Measurements from ENCODE around the gene HSD11B1.
"Not testable (repeated sequence)": the region's sequence is repeated elsewhere in the genome, so short reads cannot be mapped to it uniquely, and the experiment has no call there.

The HSD11B1 gene

GRCh38 chr1:209689477-209689876, 15.2 kb upstream of the HSD11B1 start:
- DNase-seq (ENCODE audit: low read depth) = no peak
- H3K4me3 ChIP-seq (ENCODE audit: control insufficient read depth, low read depth, low read length) = no peak overlapping the region
- TF ChIP-seq CTCF (conservative IDR thresholded peaks at IDR 0.05; ENCODE audit: control insufficient read depth, insufficient read depth, low read depth, low read length) = no peak

GRCh38 chr1:209691237-209691636, 13.4 kb upstream of the HSD11B1 start:
- H3K4me3 ChIP-seq (ENCODE audit: control insufficient read depth, low read depth, low read length) = no peak overlapping the region
- no peak for TF ChIP-seq CTCF (conservative IDR thresholded peaks at IDR 0.05; ENCODE audit: control insufficient read depth, insufficient read depth, low read depth, low read length)
- DNase-seq (ENCODE audit: low read depth) = no peak

DNA sequence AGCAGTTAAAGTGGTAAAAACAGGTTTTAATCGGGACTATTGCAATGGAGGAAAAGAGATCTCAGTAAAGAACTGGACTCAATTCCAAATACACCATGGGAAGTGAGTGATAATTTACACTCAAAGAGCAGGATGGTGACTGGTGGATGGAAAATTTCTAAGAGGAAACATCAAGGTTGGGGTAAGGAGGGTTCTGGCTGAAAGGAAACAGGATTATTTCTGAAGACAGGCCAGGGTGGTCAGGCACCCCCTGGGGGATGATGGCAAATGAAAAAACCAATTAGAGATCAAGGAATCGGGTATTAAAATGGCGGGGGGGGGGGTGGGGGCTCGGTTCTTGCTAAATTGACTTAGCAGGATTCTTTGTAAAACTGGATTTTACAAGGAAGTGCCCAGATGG, 12.3 kb upstream of the HSD11B1 start:
- TF ChIP-seq CTCF (conservative IDR thresholded peaks at IDR 0.05; ENCODE audit: control insufficient read depth, insufficient read depth, low read depth, low read length) = no peak
- no peak for DNase-seq (ENCODE audit: low read depth)
- H3K4me3 ChIP-seq (ENCODE audit: control insufficient read depth, low read depth, low read length) = no peak overlapping the region

- peak; percentile 85 for DNase-seq (ENCODE audit: low read depth)
- TF ChIP-seq CTCF (conservative IDR thresholded peaks at IDR 0.05; ENCODE audit: control insufficient read depth, insufficient read depth, low read depth, low read length) = peak; percentile 89
- no peak overlapping the region for H3K4me3 ChIP-seq (ENCODE audit: control insufficient read depth, low read depth, low read length)
Observed at GRCh38 chr1:209692745-209693504, 11.7 kb upstream of the HSD11B1 start.

GRCh38 chr1:209696673-209697072, 8.0 kb upstream of the HSD11B1 start:
- no peak for DNase-seq (ENCODE audit: low read depth)
- no peak for TF ChIP-seq CTCF (conservative IDR thresholded peaks at IDR 0.05; ENCODE audit: control insufficient read depth, insufficient read depth, low read depth, low read length)
- H3K4me3 ChIP-seq (ENCODE audit: control insufficient read depth, low read depth, low read length) = no peak overlapping the region

DNA sequence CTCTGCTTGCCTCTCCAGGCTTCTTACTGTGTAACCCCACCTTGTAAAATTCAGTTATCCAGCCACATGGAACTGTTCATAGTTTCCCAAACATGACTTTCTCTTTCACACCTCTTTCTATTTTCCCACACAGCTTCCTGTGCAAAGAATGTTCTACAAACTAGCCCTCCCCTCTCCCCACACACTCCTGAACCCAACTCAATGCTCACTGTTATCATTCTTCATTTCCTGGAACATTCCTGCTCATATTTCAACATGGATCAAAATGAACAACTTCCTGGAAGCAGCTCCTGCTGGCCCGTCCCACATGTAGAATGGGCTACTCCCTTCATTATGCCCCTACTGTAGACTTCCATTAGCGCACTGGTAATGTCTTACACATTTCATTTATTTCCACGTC, 7.5 kb upstream of the HSD11B1 start:
- TF ChIP-seq CTCF (conservative IDR thresholded peaks at IDR 0.05; ENCODE audit: control insufficient read depth, insufficient read depth, low read depth, low read length) = no peak
- no peak overlapping the region for H3K4me3 ChIP-seq (ENCODE audit: control insufficient read depth, low read depth, low read length)
- DNase-seq (ENCODE audit: low read depth) = no peak

DNA sequence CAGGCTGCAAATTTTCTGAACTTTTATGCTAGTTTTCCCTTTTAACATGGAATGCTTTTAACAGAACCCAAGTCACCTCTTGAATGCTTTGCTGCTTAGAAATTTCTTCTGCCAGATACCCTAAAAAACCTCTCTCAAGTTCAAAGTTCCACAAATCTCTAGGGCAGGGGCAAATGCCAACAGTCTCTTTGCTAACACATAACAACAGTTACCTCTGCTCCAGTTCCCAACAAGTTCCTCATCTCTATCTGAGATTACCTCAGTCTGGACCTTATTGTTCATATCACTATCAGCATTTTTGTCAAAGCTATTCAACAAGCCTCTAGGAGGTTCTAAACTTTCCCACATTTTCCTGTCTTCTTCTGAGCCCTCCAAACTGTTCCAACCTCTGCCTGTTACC, 4.0 kb upstream of the HSD11B1 start:
- DNase-seq (ENCODE audit: low read depth); H3K4me3 ChIP-seq (ENCODE audit: control insufficient read depth, low read depth, low read length): not testable (repeated sequence)
